ENCODE measurements around the gene TLE4. TPM values are rescaled to one million over a fixed set of nuclear protein-coding genes. Genes with fewer than 3 reads are reported as not detected.

The TLE4 gene
- total and polyA plus RNA-seq, 10 of the 15 experiments (the other 5 are each of a cell fraction or from before 2014, with no cell fraction given), result 5.3 to 53.3 (median 23.3) TPM

GRCh38 chr9:79674052-79674777 is 102.5 kb downstream of the TLE4 start:
- Histone ChIP-seq H3K4me3 (no peak overlapping the region), H2AFZ (ENCODE audit: control insufficient read depth, low read depth, low read length) (no peak overlapping the region), H3K79me2 (ENCODE audit: control insufficient read depth, insufficient read depth, low read length) (no peaks in the 10 kb centered on the region), H3K27me3 (replicated peaks in 1 of 2; ENCODE audit: control insufficient read depth in 2 of 2, insufficient read depth in 2 of 2, low read length in 1 of 2) (no peaks in the 10 kb centered on the region), H3K4me1 (ENCODE audit: control insufficient read depth, insufficient read depth, low read length) (peaks cover 11% of the 10 kb centered on the region), H4K20me1 (ENCODE audit: control insufficient read depth, insufficient read depth) (no peaks in the 10 kb centered on the region), H3K27ac (ENCODE audit: control insufficient read depth, insufficient read depth) (no peak overlapping the region), H3K4me2 (ENCODE audit: control insufficient read depth, insufficient read depth) (no peak overlapping the region), H3K36me3 (ENCODE audit: control insufficient read depth in 2 of 2, insufficient read depth in 2 of 2, low read length in 1 of 2) (0 out of 4 replicates have a peak, but pooled peaks cover 0 to 1% of the 10 kb centered on the region in 2 experiments), H3K9ac (ENCODE audit: control insufficient read depth, insufficient read depth, low read length) (no peak overlapping the region), H3K9me3 (replicated peaks; ENCODE audit: control insufficient read depth, insufficient read depth, low read length) (no peaks in the 10 kb centered on the region)
- ChIA-PET POLR2A (interaction anchor here (1.6 to 2.0 kb wide), 2 partner anchors 22 to 103 kb away, joined by 3 to 4 read pairs; partner anchors contain the start of gene TLE4), RAD21 (ENCODE audit: unreplicated experiment) (interaction anchor here (0.7 to 1.0 kb wide), 3 partner anchors 50 to 102 kb away, joined by 3 to 6 read pairs (median 3); partner anchors contain the start of gene TLE4), CTCF (interaction anchor here (0.8 kb wide), 1 partner anchor 21 kb away, joined by 3 read pairs; no protein-coding TSS in a partner anchor), SMC1A (ENCODE audit: uncharacterized antibody, unreplicated experiment) (interaction anchor here (0.7 to 2.5 kb wide), 6 partner anchors 11 to 131 kb away, joined by 3 to 9 read pairs (median 4); partner anchors contain the start of gene TLE4)
- FAIRE-seq (no peak), ATAC-seq (peak; percentile 70), DNase-seq (ENCODE audit: low read depth, low spot score) (no peak)
- intact Hi-C loops (cut with micrococcal nuclease; ENCODE audit: unreplicated experiment) (loop anchor here (5.0 kb wide), 1 partner anchor 102 kb away; the partner anchor contains the start of gene TLE4), in situ Hi-C loops (cut with MboI) (no loop called here)
- BruUV-seq (replicated peaks), result no TSS peak
- 0 out of 2 replicates have a peak, but pooled peaks have one; percentile 8 for TF ChIP-seq MTA2 (IDR thresholded peaks at IDR 0.05; ENCODE audit: low read depth)
- TF ChIP-seq ZNF24 (IDR thresholded peaks at IDR 0.05), result no peak
- TF ChIP-seq, protein P1, sequence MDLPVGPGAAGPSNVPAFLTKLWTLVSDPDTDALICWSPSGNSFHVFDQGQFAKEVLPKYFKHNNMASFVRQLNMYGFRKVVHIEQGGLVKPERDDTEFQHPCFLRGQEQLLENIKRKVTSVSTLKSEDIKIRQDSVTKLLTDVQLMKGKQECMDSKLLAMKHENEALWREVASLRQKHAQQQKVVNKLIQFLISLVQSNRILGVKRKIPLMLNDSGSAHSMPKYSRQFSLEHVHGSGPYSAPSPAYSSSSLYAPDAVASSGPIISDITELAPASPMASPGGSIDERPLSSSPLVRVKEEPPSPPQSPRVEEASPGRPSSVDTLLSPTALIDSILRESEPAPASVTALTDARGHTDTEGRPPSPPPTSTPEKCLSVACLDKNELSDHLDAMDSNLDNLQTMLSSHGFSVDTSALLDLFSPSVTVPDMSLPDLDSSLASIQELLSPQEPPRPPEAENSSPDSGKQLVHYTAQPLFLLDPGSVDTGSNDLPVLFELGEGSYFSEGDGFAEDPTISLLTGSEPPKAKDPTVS (IDR thresholded peaks at IDR 0.05; ENCODE audit: low read depth, low read length), result no peak
- TF ChIP-seq BMI1 (IDR thresholded peaks at IDR 0.05; ENCODE audit: borderline replicate concordance), result no peak
- no peak for TF ChIP-seq SPI1 (IDR thresholded peaks at IDR 0.05; ENCODE audit: borderline replicate concordance, insufficient read depth, low read depth, low read length)
- no peak for TF ChIP-seq POU2F2 (IDR thresholded peaks at IDR 0.05; ENCODE audit: borderline replicate concordance, low read depth, low read length)
- TF ChIP-seq CBX3 (IDR thresholded peaks at IDR 0.05; ENCODE audit: borderline replicate concordance, low read depth), result no peak
- WGBS (ENCODE audit: insufficient coverage, insufficient replicate concordance, low lambda C conversion rate, missing lambda C conversion rate), result 78% methylated on average over 7 of the region's 7 CpGs
